Testis (tissue), 3 donors: ENCODE data around the gene SLC9A1. TPM values are rescaled to one million over a fixed set of nuclear protein-coding genes. Genes with fewer than 3 reads are reported as not detected.

ENCODE experiments used
- DNase-seq: peaks from one replicate; pipeline ENCODE4 v3.0.0-alpha.2; 2019
- H3K27ac ChIP-seq, 2 donors: fragments of 200-600 bp; sonication (generic); one replicate each; pipeline ENCODE4 v1.5.1; 2019
- H3K27me3 ChIP-seq: fragments of 200-600 bp; sonication (generic); one replicate; pipeline ENCODE4 v1.5.1; 2019
- H3K36me3 ChIP-seq: fragments of 200-600 bp; sonication (generic); one replicate; pipeline ENCODE4 v1.5.1; 2017; ENCODE audit warnings: low read depth; ENCODE audit errors: missing control alignments
- H3K4me1 ChIP-seq: fragments of 200-600 bp; sonication (generic); one replicate; pipeline ENCODE4 v1.5.1; 2019
- H3K4me3 ChIP-seq, 2 donors: fragments of 200-600 bp; sonication (generic); one replicate each; pipeline ENCODE4 v1.5.1; 2017 to 2019
- H3K9me3 ChIP-seq: fragments of 200-600 bp; sonication (generic); one replicate; pipeline ENCODE4 v1.5.1; 2017
- POLR2A ChIP-seq: fragments of 450-650 bp; IDR thresholded peaks from one replicate; pipeline ENCODE4 v1.6.1; 2017; ENCODE audit warnings: antibody characterized with exemption, mild to moderate bottlenecking, moderate library complexity
- WGBS, 2 donors: methylation state at CpG; one replicate each; pipeline ENCODE4 v1.1.5; 2018; 5-methylcytosine and 5-hydroxymethylcytosine counted together
- intact Hi-C: fragments of 100-400 bp; cut with DNase I; formaldehyde crosslinking; loops from one replicate; pipeline ENCODE4 v1.15.1; 2023; ENCODE audit warnings: low total_unique reads
- polyA plus RNA-seq: library from polyadenylated mRNA; stranded (reverse); fragments of 350-450 nt; fragmentation: Illumina TruSeq; extraction: RNeasy Lipid Tissue Mini Kit (QIAGEN cat#74804); gene quantifications from one replicate; pipeline ENCODE4 v1.2.3, GENCODE V29; 2014; ENCODE audit warnings: low read depth, low replicate concordance; ENCODE audit not compliant: insufficient read depth
- total RNA-seq, 2 donors: library from RNA; depleted of rRNA; stranded (reverse); fragments of >200 nt; gene quantifications; one replicate each; pipeline ENCODE4 v1.2.3, GENCODE V29; 2016
- TF ChIP-seq, protein P1 (sequence below), 3 experiments: fragments of 450-650 bp in 2 of 3; fragments of 200-600 bp in 1 of 3; sonication (generic) in 1 of 3; IDR thresholded peaks; one replicate each; pipeline ENCODE4 v1.5.1; 2016 to 2019; ENCODE audit warnings: antibody characterized with exemption in 3 of 3, mild to moderate bottlenecking in 2 of 3, moderate library complexity in 1 of 3

The SLC9A1 gene
- total and polyA plus RNA-seq, 3 donors from 2014 or later: 16.8 to 33.5 (median 26.4) TPM

DNA sequence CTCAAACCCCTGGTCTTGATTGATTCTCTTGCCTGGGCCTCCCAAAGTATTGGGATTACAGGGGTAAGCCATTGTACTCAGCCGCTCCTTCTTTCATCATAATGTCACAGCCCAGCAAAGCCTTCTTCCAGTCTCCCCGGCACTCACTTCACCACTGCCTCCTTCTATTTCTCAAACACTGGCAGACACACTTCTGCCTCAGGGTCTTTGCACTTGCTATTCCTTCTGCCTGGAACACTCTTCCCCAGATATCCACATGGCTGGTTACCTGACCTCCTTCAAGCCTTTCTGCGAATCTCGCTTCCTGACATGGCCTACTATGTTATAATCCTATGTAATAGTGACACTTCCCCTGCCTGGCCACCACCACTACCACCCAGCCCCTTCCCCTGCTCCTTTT, 7.2 kb upstream of the SLC9A1 start:
- Histone ChIP-seq H3K4me3 (no peak overlapping the region), H3K9me3 (no peaks in the 10 kb centered on the region), H3K4me1 (no peaks in the 10 kb centered on the region), H3K27ac (no peak overlapping the region), H3K27me3 (no peaks in the 10 kb centered on the region), H3K36me3 (no peaks in the 10 kb centered on the region)
- WGBS, 2 donors: 95 to 96% methylated on average over 4 of the region's 4 CpGs
- DNase-seq: no peak
- TF ChIP-seq POLR2A: no peak
- TF ChIP-seq, protein P1, sequence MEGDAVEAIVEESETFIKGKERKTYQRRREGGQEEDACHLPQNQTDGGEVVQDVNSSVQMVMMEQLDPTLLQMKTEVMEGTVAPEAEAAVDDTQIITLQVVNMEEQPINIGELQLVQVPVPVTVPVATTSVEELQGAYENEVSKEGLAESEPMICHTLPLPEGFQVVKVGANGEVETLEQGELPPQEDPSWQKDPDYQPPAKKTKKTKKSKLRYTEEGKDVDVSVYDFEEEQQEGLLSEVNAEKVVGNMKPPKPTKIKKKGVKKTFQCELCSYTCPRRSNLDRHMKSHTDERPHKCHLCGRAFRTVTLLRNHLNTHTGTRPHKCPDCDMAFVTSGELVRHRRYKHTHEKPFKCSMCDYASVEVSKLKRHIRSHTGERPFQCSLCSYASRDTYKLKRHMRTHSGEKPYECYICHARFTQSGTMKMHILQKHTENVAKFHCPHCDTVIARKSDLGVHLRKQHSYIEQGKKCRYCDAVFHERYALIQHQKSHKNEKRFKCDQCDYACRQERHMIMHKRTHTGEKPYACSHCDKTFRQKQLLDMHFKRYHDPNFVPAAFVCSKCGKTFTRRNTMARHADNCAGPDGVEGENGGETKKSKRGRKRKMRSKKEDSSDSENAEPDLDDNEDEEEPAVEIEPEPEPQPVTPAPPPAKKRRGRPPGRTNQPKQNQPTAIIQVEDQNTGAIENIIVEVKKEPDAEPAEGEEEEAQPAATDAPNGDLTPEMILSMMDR (IDR thresholded peaks at IDR 0.05): no peak
- intact Hi-C loops: no loop called here

DNA sequence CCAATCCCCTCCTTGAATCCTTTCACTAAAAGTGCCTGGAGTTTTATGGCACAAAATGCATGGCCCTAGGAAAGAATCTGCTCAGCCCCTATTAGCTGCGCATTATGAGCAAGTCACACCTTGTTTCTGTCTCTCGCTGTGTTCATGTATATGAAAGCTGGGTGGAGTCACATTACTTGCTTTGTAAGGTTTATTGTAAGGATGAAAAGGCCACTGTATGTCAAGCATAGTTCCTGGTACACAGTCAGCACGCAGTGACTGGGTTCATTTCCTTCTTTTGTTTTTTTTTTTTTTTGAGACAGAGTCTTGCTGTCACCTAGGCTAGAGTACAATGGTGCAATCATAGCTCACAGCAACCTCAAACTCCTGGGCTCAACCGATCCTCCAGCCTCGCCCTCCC, 6.7 kb upstream of the SLC9A1 start:
- H3K27me3 ChIP-seq: no peaks in the 10 kb centered on the region
- intact Hi-C loops: no loop called here
- TF ChIP-seq POLR2A: no peak
- TF ChIP-seq, protein P1 (IDR thresholded peaks at IDR 0.05): no peak
- no peak overlapping the region for H3K4me3 ChIP-seq
- no peaks in the 10 kb centered on the region for H3K4me1 ChIP-seq
- DNase-seq: no peak
- H3K27ac ChIP-seq: no peak overlapping the region
- WGBS, 2 donors: 87 to 92% methylated on average over 5 of the region's 5 CpGs
- H3K36me3 ChIP-seq: no peaks in the 10 kb centered on the region
- no peaks in the 10 kb centered on the region for H3K9me3 ChIP-seq

GRCh38 chr1:27157194-27157593, 2.3 kb upstream of the SLC9A1 start:
- WGBS, 2 donors: 86 to 87% methylated on average over 3 of the region's 3 CpGs
- intact Hi-C loops: no loop called here

GRCh38 chr1:27154469-27154990, 395 bp downstream of the SLC9A1 start:
- H3K36me3 ChIP-seq: no peaks in the 10 kb centered on the region
- H3K9me3 ChIP-seq: no peaks in the 10 kb centered on the region
- H3K27ac ChIP-seq: peak overlapping the region; percentile 81 to 84
- intact Hi-C loops: loop anchor here (5.0 kb wide), 1 partner anchor 42 kb away; no protein-coding TSS in a partner anchor
- WGBS, 2 donors: 3 to 6% methylated on average over 20 of the region's 20 CpGs
- no peaks in the 10 kb centered on the region for H3K27me3 ChIP-seq
- H3K4me3 ChIP-seq: peak overlapping the region; percentile 68 to 69
- peaks cover 24% of the 10 kb centered on the region for H3K4me1 ChIP-seq
- TF ChIP-seq, protein P1 (IDR thresholded peaks at IDR 0.05): no peak
- no peak for TF ChIP-seq POLR2A
- no peak for DNase-seq

More at GRCh38 chr1:27157194-27157593, 2.3 kb upstream of the SLC9A1 start:
- Histone ChIP-seq H3K27me3 (no peaks in the 10 kb centered on the region), H3K4me3 (no peak overlapping the region), H3K36me3 (no peaks in the 10 kb centered on the region), H3K27ac (no peak overlapping the region), H3K4me1 (peaks cover 20% of the 10 kb centered on the region), H3K9me3 (no peaks in the 10 kb centered on the region)
- TF ChIP-seq POLR2A: no peak
- TF ChIP-seq, protein P1 (IDR thresholded peaks at IDR 0.05): no peak
- no peak for DNase-seq

- Histone ChIP-seq H3K4me3 (peak overlapping the region; percentile 68 to 69), H3K27ac (peak overlapping the region; percentile 81 to 84), H3K4me1 (peaks cover 29% of the 10 kb centered on the region), H3K27me3 (no peaks in the 10 kb centered on the region), H3K9me3 (no peaks in the 10 kb centered on the region), H3K36me3 (no peaks in the 10 kb centered on the region)
- WGBS, 2 donors: 74 to 81% methylated on average over 13 to 21 of the region's 21 CpGs
- DNase-seq: no peak
- intact Hi-C loops: loop anchor here (5.0 kb wide), 1 partner anchor 42 kb away; no protein-coding TSS in a partner anchor
- TF ChIP-seq, protein P1 (IDR thresholded peaks at IDR 0.05): no peak
- no peak for TF ChIP-seq POLR2A
Observed at GRCh38 chr1:27153927-27154358, 982 bp downstream of the SLC9A1 start.
